Parathyroid adenoma (tissue), 2 donors: ENCODE measurements around the gene HDAC9.
"Not testable (repeated sequence)": the region's sequence is repeated elsewhere in the genome, so short reads cannot be mapped to it uniquely, and the experiment has no call there.

Experiments
- H2AFZ ChIP-seq: fragments of 300-600 bp; sonication (generic); one replicate; pipeline ENCODE4 v1.7.0; 2017; ENCODE audit warnings: antibody characterized with exemption, mild to moderate bottlenecking
- H3K27ac ChIP-seq: fragments of 300-600 bp; sonication (generic); one replicate; pipeline ENCODE4 v1.7.0; 2017
- H3K27me3 ChIP-seq: fragments of 300-600 bp; sonication (generic); one replicate; pipeline ENCODE4 v1.7.0; 2017; ENCODE audit warnings: low read length; ENCODE audit not compliant: control insufficient read depth, insufficient read depth
- H3K36me3 ChIP-seq: fragments of 300-600 bp; sonication (generic); one replicate; pipeline ENCODE4 v1.7.0; 2017; ENCODE audit warnings: low read length; ENCODE audit not compliant: control insufficient read depth, insufficient read depth
- H3K4me1 ChIP-seq: fragments of 300-600 bp; sonication (generic); one replicate; pipeline ENCODE4 v1.7.0; 2017; ENCODE audit warnings: control low read depth
- H3K4me2 ChIP-seq: fragments of 300-600 bp; sonication (generic); one replicate; pipeline ENCODE4 v1.7.0; 2017; ENCODE audit warnings: low read length
- H3K4me3 ChIP-seq: fragments of 300-600 bp; sonication (generic); one replicate; pipeline ENCODE4 v1.7.0; 2017; ENCODE audit warnings: low read depth, low read length
- H3K79me2 ChIP-seq: fragments of 300-600 bp; sonication (generic); one replicate; pipeline ENCODE4 v1.7.0; 2017; ENCODE audit warnings: control low read depth
- H3K9ac ChIP-seq: fragments of 300-600 bp; sonication (generic); one replicate; pipeline ENCODE4 v1.7.0; 2017; ENCODE audit warnings: mild to moderate bottlenecking
- H3K9me3 ChIP-seq: fragments of 300-600 bp; sonication (generic); one replicate; pipeline ENCODE4 v1.7.0; 2017; ENCODE audit warnings: low read length; ENCODE audit not compliant: control insufficient read depth
- TF ChIP-seq, protein P1 (sequence below): fragments of 300-600 bp; sonication (generic); IDR thresholded peaks from one replicate; pipeline ENCODE4 v1.7.0; 2017; ENCODE audit warnings: antibody characterized with exemption, mild to moderate bottlenecking
- donor health status: primary hyperparathyroidism.

HDAC9 gene

DNA sequence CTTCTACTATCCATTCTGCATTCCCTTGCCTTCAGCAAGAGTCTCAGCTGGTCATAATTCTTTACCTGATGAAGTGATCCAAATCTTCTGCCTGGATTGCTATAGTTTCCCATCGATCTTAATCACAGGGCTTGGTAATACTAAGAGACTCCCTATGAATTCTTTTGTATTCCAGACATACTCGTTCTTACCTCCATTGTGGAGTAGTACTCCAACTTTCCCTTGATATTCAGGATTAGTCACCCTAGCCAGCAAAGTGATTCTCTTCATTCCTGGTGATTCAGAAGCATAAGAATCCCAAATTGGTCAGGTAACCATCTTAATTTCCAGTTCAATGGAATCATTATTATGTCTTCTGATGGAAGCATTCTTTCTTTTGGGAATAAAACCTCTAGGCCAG is 525.2 kb downstream of the HDAC9 start:
- no peak overlapping the region for H3K27ac ChIP-seq
- H3K36me3 ChIP-seq = no peaks in the 10 kb centered on the region
- no peak overlapping the region for H3K9ac ChIP-seq
- no peaks in the 10 kb centered on the region for H3K27me3 ChIP-seq
- no peaks in the 10 kb centered on the region for H3K79me2 ChIP-seq
- H3K9me3 ChIP-seq = no peaks in the 10 kb centered on the region
- H3K4me1 ChIP-seq = no peaks in the 10 kb centered on the region
- H2AFZ ChIP-seq = no peak overlapping the region
- H3K4me2 ChIP-seq = no peak overlapping the region
- TF ChIP-seq, protein P1, sequence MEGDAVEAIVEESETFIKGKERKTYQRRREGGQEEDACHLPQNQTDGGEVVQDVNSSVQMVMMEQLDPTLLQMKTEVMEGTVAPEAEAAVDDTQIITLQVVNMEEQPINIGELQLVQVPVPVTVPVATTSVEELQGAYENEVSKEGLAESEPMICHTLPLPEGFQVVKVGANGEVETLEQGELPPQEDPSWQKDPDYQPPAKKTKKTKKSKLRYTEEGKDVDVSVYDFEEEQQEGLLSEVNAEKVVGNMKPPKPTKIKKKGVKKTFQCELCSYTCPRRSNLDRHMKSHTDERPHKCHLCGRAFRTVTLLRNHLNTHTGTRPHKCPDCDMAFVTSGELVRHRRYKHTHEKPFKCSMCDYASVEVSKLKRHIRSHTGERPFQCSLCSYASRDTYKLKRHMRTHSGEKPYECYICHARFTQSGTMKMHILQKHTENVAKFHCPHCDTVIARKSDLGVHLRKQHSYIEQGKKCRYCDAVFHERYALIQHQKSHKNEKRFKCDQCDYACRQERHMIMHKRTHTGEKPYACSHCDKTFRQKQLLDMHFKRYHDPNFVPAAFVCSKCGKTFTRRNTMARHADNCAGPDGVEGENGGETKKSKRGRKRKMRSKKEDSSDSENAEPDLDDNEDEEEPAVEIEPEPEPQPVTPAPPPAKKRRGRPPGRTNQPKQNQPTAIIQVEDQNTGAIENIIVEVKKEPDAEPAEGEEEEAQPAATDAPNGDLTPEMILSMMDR = no peak
- no peak overlapping the region for H3K4me3 ChIP-seq

DNA sequence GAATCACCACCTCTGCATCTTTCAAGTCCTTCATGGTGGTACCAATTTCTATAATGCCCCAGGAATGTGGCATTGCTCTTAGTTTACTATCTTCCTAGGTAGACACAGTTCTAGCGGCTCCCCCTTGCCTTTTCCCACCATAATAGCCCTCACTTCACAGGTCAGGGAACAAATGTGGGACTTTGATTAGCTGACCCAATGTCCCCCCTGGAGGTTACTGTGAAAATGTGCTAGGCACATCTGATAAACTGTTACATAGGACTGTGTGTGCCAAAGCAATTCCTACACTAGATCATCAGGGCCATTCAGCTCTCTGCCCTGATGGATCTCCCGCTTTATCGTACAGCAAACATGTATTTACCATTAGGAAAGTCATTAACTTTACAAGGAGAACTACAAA is 527.9 kb downstream of the HDAC9 start:
- H3K9me3 ChIP-seq = no peaks in the 10 kb centered on the region
- no peak overlapping the region for H3K9ac ChIP-seq
- H3K27ac ChIP-seq = no peak overlapping the region
- no peak overlapping the region for H3K4me2 ChIP-seq
- H3K36me3 ChIP-seq = no peaks in the 10 kb centered on the region
- no peaks in the 10 kb centered on the region for H3K27me3 ChIP-seq
- H3K4me3 ChIP-seq = no peak overlapping the region
- no peaks in the 10 kb centered on the region for H3K79me2 ChIP-seq
- H2AFZ ChIP-seq = no peak overlapping the region
- no peaks in the 10 kb centered on the region for H3K4me1 ChIP-seq
- TF ChIP-seq, protein P1 = no peak

DNA sequence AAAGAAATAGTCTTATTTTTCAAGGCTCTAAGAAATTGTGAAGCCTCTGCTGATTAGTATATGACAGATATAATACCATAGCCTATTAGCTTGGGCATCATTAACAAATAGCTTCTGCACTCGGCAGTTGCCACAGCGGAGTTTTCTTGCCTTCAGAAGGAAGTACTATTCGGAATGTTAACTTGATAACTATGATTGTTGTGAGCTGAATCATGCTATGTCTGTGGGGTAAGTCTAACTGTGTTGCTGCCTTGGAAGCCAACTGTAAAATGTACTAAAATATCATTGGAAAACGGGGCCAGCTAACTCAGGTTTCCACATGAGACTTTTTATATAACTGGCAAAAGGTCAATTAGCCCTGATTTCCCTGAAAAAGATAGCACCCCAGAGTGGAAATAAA is 528.7 kb downstream of the HDAC9 start:
- H3K4me1 ChIP-seq = no peaks in the 10 kb centered on the region
- TF ChIP-seq, protein P1 = no peak
- H3K36me3 ChIP-seq = no peaks in the 10 kb centered on the region
- H3K4me3 ChIP-seq = no peak overlapping the region
- H3K4me2 ChIP-seq = no peak overlapping the region
- no peak overlapping the region for H3K27ac ChIP-seq
- no peak overlapping the region for H2AFZ ChIP-seq
- H3K27me3 ChIP-seq = no peaks in the 10 kb centered on the region
- H3K9ac ChIP-seq = no peak overlapping the region
- H3K9me3 ChIP-seq = no peaks in the 10 kb centered on the region
- no peaks in the 10 kb centered on the region for H3K79me2 ChIP-seq

DNA sequence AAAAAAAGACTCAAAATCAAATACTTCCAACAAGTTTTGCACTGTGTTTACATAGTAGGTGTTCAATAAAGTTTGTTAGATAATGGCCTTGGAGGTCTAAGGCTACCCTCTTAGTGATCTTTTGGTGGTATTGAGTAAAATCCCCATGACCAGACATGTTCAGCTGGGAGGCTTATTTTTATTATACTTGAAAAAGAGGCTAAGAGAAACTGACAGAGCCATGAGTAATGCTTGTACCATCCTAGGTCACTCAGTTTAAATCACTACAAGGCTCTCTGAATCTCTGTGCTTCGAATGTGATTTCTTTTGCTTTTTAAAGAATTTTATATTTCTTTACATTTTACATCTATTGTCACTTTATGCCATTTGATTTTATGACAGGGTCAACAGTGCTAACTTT is 531.3 kb downstream of the HDAC9 start:
- TF ChIP-seq, protein P1 = no peak
- H3K9me3 ChIP-seq = no peaks in the 10 kb centered on the region
- no peaks in the 10 kb centered on the region for H3K79me2 ChIP-seq
- H3K27me3 ChIP-seq = no peaks in the 10 kb centered on the region
- H3K4me2 ChIP-seq = no peak overlapping the region
- H3K9ac ChIP-seq = no peak overlapping the region
- H3K27ac ChIP-seq = no peak overlapping the region
- no peaks in the 10 kb centered on the region for H3K36me3 ChIP-seq
- H3K4me3 ChIP-seq = no peak overlapping the region
- no peak overlapping the region for H2AFZ ChIP-seq
- no peaks in the 10 kb centered on the region for H3K4me1 ChIP-seq

DNA sequence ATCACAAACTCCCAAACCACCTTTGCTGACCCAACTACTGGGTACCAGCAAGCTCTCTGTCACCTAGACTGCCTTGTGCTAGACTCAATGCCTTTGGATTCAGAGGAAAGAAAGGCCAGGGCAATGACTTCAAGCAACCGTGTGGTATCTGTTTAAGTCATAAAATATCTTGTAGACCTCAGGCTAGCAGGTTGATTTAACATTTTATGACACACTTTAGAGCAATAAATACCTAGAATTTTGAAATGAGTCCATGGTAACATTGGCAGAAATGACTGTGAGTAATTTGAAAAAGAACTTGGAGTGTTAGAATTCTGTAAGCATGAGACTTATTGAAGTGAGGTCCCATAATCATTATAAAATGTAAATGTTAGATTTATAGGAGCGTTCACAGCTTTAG is 534.7 kb downstream of the HDAC9 start:
- Histone ChIP-seq H3K4me3 (no peak overlapping the region), H3K9ac (no peak overlapping the region), H3K27me3 (no peaks in the 10 kb centered on the region), H3K79me2 (no peaks in the 10 kb centered on the region), H3K36me3 (no peaks in the 10 kb centered on the region), H3K27ac (no peak overlapping the region), H2AFZ (no peak overlapping the region), H3K4me1 (no peaks in the 10 kb centered on the region), H3K9me3 (no peaks in the 10 kb centered on the region), H3K4me2 (no peak overlapping the region)
- TF ChIP-seq, protein P1 = no peak

DNA sequence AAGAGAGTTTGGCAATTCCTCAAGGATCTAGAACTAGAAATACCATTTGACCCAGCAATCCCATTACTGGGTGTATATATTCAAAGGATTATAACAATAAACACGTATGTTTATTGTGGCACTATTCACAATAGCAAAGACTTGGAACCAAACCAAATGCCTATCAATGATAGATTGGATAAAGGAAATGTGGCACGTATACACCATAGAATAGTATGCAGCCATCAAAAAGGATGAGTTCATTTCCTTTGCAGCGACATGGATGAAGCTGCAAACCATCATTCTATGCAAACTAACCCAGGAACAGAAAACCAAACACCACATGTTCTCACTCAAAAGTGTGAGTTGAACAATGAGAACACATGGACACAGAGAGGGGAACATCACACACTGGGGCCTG is 537.4 kb downstream of the HDAC9 start:
- not testable (repeated sequence) for H3K4me1 ChIP-seq, H3K27me3 ChIP-seq, H3K4me3 ChIP-seq, H3K9ac ChIP-seq, H3K36me3 ChIP-seq, H3K27ac ChIP-seq, H3K9me3 ChIP-seq, H3K4me2 ChIP-seq, H3K79me2 ChIP-seq, H2AFZ ChIP-seq
